Stimulated activated CD4-positive, alpha-beta T cell treated with anti-CD3 and anti-CD28 coated beads, Interleukin-15, amount 100 ng/mL, for 24 hours (primary cell): ENCODE results near the gene PKD1.
A peak's percentile ranks its signal among the peaks of the same experiment; 100 is the strongest.
"Not testable (repeated sequence)": the region's sequence is repeated elsewhere in the genome, so short reads cannot be mapped to it uniquely, and the experiment has no call there.

Experiments used
- DNase-seq: peaks from one replicate; pipeline ENCODE4 v3.0.0-alpha.2; 2020

Gene PKD1

GRCh38 chr16:2122934-2123683 lies 12.6 kb downstream of the PKD1 start:
- DNase-seq, result not testable (repeated sequence)

GRCh38 chr16:2122429-2122828 lies 13.3 kb downstream of the PKD1 start:
- DNase-seq, result no peak

- no peak for DNase-seq
Measured at GRCh38 chr16:2121853-2122252, 13.8 kb downstream of the PKD1 start.

- DNase-seq, result peak; percentile 40
Measured at GRCh38 chr16:2121325-2121724, 14.4 kb downstream of the PKD1 start.

- not testable (repeated sequence) for DNase-seq
Measured at GRCh38 chr16:2117960-2118722, 17.6 kb downstream of the PKD1 start.

- DNase-seq, result not testable (repeated sequence)
Measured at GRCh38 chr16:2117341-2117740, 18.4 kb downstream of the PKD1 start.

- not testable (repeated sequence) for DNase-seq
Measured at GRCh38 chr16:2116428-2116827, 19.3 kb downstream of the PKD1 start.

- no peak for DNase-seq
Measured at GRCh38 chr16:2115591-2115973, 20.1 kb downstream of the PKD1 start.

GRCh38 chr16:2114885-2115590 lies 20.7 kb downstream of the PKD1 start:
- not testable (repeated sequence) for DNase-seq

GRCh38 chr16:2114225-2114624 lies 21.5 kb downstream of the PKD1 start:
- not testable (repeated sequence) for DNase-seq

- not testable (repeated sequence) for DNase-seq
Measured at GRCh38 chr16:2112539-2113106, 23.1 kb downstream of the PKD1 start.

GRCh38 chr16:2111412-2112335 lies 24.0 kb downstream of the PKD1 start:
- DNase-seq, result not testable (repeated sequence)

GRCh38 chr16:2111009-2111353 lies 24.7 kb downstream of the PKD1 start:
- DNase-seq, result not testable (repeated sequence)

- DNase-seq, result not testable (repeated sequence)
Measured at GRCh38 chr16:2110332-2111008, 25.2 kb downstream of the PKD1 start.

- not testable (repeated sequence) for DNase-seq
Measured at GRCh38 chr16:2109872-2110271, 25.8 kb downstream of the PKD1 start.

GRCh38 chr16:2109271-2109580 lies 26.5 kb downstream of the PKD1 start:
- not testable (repeated sequence) for DNase-seq

- DNase-seq, result not testable (repeated sequence)
Measured at GRCh38 chr16:2108446-2109270, 27.0 kb downstream of the PKD1 start.

- not testable (repeated sequence) for DNase-seq
Measured at GRCh38 chr16:2107791-2108125, 27.9 kb downstream of the PKD1 start.

GRCh38 chr16:2107121-2107790 lies 28.4 kb downstream of the PKD1 start:
- DNase-seq, result not testable (repeated sequence)

- not testable (repeated sequence) for DNase-seq
Measured at GRCh38 chr16:2106211-2106610, 29.5 kb downstream of the PKD1 start.
